Peyer's patch (tissue), 4 donors: ENCODE measurements around the gene PCSK1N. TPM values are rescaled to one million over a fixed set of nuclear protein-coding genes. Genes with fewer than 3 reads are reported as not detected.

Experiments used
- DNase-seq, 3 donors: peaks; one replicate each; pipeline ENCODE4 v3.0.0-alpha.2; 2017 to 2019
- H3K27ac ChIP-seq, 4 donors: fragments of 200-600 bp; sonication (generic); one replicate each; pipeline ENCODE4 v1.5.1; 2016 to 2019
- H3K27me3 ChIP-seq, 2 donors: fragments of 200-600 bp; sonication (generic); one replicate each; pipeline ENCODE4 v1.5.1; 2019
- H3K36me3 ChIP-seq, 3 donors: fragments of 200-600 bp; sonication (generic); one replicate each; pipeline ENCODE4 v1.5.1; 2016 to 2019
- H3K4me1 ChIP-seq, 4 donors: fragments of 200-600 bp; sonication (generic); one replicate each; pipeline ENCODE4 v1.5.1; 2016 to 2019
- H3K4me3 ChIP-seq, 4 donors: fragments of 200-600 bp; sonication (generic); 1 replicate in 3 of 4; 2 replicates in 1 of 4; pipeline ENCODE4 v1.5.1; 2016 to 2019; ENCODE audit warnings: mild to moderate bottlenecking in 1 of 4
- H3K9me3 ChIP-seq, 4 donors: fragments of 200-600 bp; sonication (generic); one replicate each; pipeline ENCODE4 v1.5.1; 2016 to 2019; ENCODE audit warnings: mild to moderate bottlenecking in 1 of 4
- POLR2A ChIP-seq, 2 donors: fragments of 450-650 bp; IDR thresholded peaks; one replicate each; pipeline ENCODE4 v1.5.1; 2017; ENCODE audit warnings: antibody characterized with exemption in 2 of 2, mild to moderate bottlenecking in 2 of 2, moderate library complexity in 2 of 2
- total RNA-seq, 4 donors: library from RNA; depleted of rRNA; stranded (reverse); fragments of >200 nt; gene quantifications; one replicate each; pipeline ENCODE4 v1.1.0, GENCODE V29; 2016
- TF ChIP-seq, protein P1 (sequence below), 6 experiments: fragments of 450-650 bp in 4 of 6; fragments of 200-600 bp in 2 of 6; sonication (generic) in 1 of 6; IDR thresholded peaks; one replicate each; pipeline ENCODE4 v1.5.1; 2017 to 2019; ENCODE audit warnings: antibody characterized with exemption in 6 of 6, mild to moderate bottlenecking in 3 of 6, moderate library complexity in 1 of 6

Gene PCSK1N
- total RNA-seq, 4 donors from 2014 or later: 19.0 to 49.2 (median 33.5) TPM; not detected in 1

DNA sequence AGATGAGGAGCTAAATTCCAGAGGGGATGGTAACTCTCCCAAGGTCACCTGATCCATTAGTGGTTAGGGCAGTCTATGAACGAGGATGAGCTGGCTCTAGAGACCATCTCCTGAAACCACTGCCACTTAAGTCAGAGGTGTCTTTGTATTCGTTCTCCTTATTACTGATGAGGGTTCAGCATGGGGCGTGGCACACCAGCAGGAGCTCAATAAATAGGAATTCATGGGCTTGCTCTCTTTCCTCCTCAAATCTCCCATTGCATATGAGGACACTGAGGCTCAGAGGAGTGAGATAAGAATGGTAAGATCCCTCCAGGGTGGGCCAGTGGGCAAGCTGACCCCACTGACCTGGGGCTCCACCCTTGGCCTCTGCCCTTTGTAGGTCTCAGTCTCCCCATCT lies 50.7 kb downstream of the PCSK1N start:
- H3K27ac ChIP-seq: no peak overlapping the region
- no peaks in the 10 kb centered on the region for H3K36me3 ChIP-seq
- TF ChIP-seq POLR2A (IDR thresholded peaks at IDR 0.05): no peak
- TF ChIP-seq, protein P1, sequence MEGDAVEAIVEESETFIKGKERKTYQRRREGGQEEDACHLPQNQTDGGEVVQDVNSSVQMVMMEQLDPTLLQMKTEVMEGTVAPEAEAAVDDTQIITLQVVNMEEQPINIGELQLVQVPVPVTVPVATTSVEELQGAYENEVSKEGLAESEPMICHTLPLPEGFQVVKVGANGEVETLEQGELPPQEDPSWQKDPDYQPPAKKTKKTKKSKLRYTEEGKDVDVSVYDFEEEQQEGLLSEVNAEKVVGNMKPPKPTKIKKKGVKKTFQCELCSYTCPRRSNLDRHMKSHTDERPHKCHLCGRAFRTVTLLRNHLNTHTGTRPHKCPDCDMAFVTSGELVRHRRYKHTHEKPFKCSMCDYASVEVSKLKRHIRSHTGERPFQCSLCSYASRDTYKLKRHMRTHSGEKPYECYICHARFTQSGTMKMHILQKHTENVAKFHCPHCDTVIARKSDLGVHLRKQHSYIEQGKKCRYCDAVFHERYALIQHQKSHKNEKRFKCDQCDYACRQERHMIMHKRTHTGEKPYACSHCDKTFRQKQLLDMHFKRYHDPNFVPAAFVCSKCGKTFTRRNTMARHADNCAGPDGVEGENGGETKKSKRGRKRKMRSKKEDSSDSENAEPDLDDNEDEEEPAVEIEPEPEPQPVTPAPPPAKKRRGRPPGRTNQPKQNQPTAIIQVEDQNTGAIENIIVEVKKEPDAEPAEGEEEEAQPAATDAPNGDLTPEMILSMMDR (IDR thresholded peaks at IDR 0.05): no peak
- H3K4me3 ChIP-seq: no peak overlapping the region
- no peak for DNase-seq
- no peaks in the 10 kb centered on the region for H3K4me1 ChIP-seq
- H3K27me3 ChIP-seq: no peaks in the 10 kb centered on the region
- H3K9me3 ChIP-seq: no peaks in the 10 kb centered on the region

DNA sequence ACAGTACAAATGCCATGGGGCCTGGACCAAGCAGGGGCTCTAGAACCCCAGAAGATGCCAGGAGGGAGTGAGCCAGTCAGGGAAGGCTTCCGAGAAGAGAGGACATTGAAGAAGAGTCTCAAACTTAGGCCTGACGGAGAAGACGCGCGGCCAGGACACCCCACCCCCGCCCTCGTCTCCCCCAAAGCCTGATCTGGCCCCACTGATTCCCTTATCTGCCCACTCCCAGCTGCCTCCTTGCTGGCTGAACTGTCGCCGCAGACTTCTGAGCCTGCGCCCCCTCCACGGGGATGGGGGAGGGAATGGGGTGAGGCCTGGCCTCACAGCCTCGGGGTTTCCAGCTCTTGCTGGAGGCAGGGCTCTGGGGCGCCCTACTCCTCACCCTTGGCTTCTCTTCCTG lies 52.6 kb downstream of the PCSK1N start:
- H3K27me3 ChIP-seq: no peaks in the 10 kb centered on the region
- no peak for DNase-seq
- no peaks in the 10 kb centered on the region for H3K36me3 ChIP-seq
- H3K27ac ChIP-seq: no peak overlapping the region
- no peaks in the 10 kb centered on the region for H3K9me3 ChIP-seq
- no peak overlapping the region for H3K4me3 ChIP-seq
- H3K4me1 ChIP-seq: no peaks in the 10 kb centered on the region
- TF ChIP-seq, protein P1 (IDR thresholded peaks at IDR 0.05): no peak
- TF ChIP-seq POLR2A (IDR thresholded peaks at IDR 0.05): no peak

DNA sequence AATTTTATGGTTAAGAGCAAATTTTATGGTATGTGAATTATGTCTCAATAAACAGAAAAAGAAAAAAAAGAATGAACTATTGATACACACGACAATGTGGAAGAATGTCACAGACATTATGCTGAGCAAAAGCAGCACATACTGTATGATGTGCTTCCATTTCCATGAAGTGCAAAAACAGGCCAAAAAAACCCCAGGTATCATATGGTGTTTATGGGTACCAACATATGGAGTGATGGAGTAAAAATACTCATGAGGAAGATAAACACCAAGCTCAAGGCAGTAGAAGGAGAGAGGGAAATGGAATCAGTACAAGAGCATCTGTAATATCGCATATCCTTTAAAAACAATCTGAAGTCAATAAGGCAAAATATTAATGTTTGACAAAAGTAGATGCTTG lies 53.2 kb downstream of the PCSK1N start:
- no peaks in the 10 kb centered on the region for H3K4me1 ChIP-seq
- TF ChIP-seq, protein P1 (IDR thresholded peaks at IDR 0.05): no peak
- no peak for TF ChIP-seq POLR2A (IDR thresholded peaks at IDR 0.05)
- DNase-seq: no peak
- H3K4me3 ChIP-seq: no peak overlapping the region
- H3K36me3 ChIP-seq: no peaks in the 10 kb centered on the region
- no peaks in the 10 kb centered on the region for H3K9me3 ChIP-seq
- no peaks in the 10 kb centered on the region for H3K27me3 ChIP-seq
- H3K27ac ChIP-seq: no peak overlapping the region

DNA sequence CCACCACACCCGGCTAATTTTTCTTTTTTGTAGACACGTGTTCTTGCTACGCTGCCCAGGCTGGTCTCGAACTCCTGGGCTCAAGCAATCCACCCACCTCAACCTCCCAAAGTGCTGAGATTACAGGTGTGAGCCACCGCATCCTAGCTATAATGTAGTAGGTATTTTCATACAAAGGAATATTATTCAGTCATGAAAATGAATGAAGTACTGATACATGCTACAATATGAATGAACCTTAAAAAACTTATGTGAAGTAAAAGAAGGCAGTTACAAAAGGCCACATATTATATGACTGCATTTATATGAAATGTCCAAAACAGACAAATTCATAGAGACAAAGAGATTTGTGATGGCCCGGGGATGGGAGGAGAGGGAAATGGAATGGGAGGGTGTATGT lies 53.7 kb downstream of the PCSK1N start:
- no peaks in the 10 kb centered on the region for H3K27me3 ChIP-seq
- no peak overlapping the region for H3K4me3 ChIP-seq
- no peaks in the 10 kb centered on the region for H3K4me1 ChIP-seq
- TF ChIP-seq, protein P1 (IDR thresholded peaks at IDR 0.05): no peak
- no peak for TF ChIP-seq POLR2A (IDR thresholded peaks at IDR 0.05)
- DNase-seq: no peak
- no peaks in the 10 kb centered on the region for H3K36me3 ChIP-seq
- no peaks in the 10 kb centered on the region for H3K9me3 ChIP-seq
- H3K27ac ChIP-seq: no peak overlapping the region

Other genes with a start within 250 kb of the PCSK1N start
- 100 to 1,000 TPM in 2 of 4 donors, 10 to 100 TPM in 2; 95.1 to 218 (median 107) TPM for gene WDR13, start 238.1 kb downstream of the PCSK1N start, total RNA-seq
- gene WAS, start 151.8 kb downstream of the PCSK1N start, total RNA-seq: 10 to 100 TPM in 1 of 4 donors, 1 to 10 TPM in 3; 3.5 to 45.4 (median 7.6) TPM
- 1 to 10 TPM; 2.5 to 7.4 (median 4.2) TPM for gene SUV39H1, start 138.9 kb downstream of the PCSK1N start, total RNA-seq
- gene GLOD5, start 73.9 kb downstream of the PCSK1N start, total RNA-seq: 10 to 100 TPM in 2 of 4 donors, not detected in 2; 15.2 to 15.3 TPM
- not detected for gene GATA1, start 49.0 kb downstream of the PCSK1N start, total RNA-seq
- gene HDAC6, start 33.5 kb downstream of the PCSK1N start, total RNA-seq: 100 to 1,000 TPM; 102 to 156 (median 134) TPM
- not detected for gene ERAS, start 9.1 kb downstream of the PCSK1N start, total RNA-seq
- 10 to 100 TPM; 33.8 to 67.9 (median 54.5) TPM for gene TIMM17B, start 62.2 kb upstream of the PCSK1N start, total RNA-seq
- 10 to 100 TPM; 63.3 to 86.6 (median 70.1) TPM for gene PQBP1, start 62.3 kb upstream of the PCSK1N start, total RNA-seq
- gene SLC35A2, start 76.0 kb upstream of the PCSK1N start, total RNA-seq: 10 to 100 TPM; 14.0 to 43.3 (median 21.5) TPM
- 10 to 100 TPM; 17.3 to 24.8 (median 19.1) TPM for gene PIM2, start 83.4 kb upstream of the PCSK1N start, total RNA-seq
- gene OTUD5, start 122.0 kb upstream of the PCSK1N start, total RNA-seq: 10 to 100 TPM; 49.7 to 79.2 (median 71.0) TPM
- 1 to 10 TPM in 3 of 4 donors, under 1 TPM in 1; 0.35 to 5.8 (median 1.7) TPM for gene KCND1, start 136.2 kb upstream of the PCSK1N start, total RNA-seq
- 100 to 1,000 TPM in 1 of 4 donors, 10 to 100 TPM in 3; 32.4 to 139 (median 70.9) TPM for gene GRIPAP1, start 166.7 kb upstream of the PCSK1N start, total RNA-seq
- 10 to 100 TPM; 25.6 to 36.3 (median 32.4) TPM for gene TFE3, start 207.7 kb upstream of the PCSK1N start, total RNA-seq
- gene CCDC120, start 223.4 kb upstream of the PCSK1N start, total RNA-seq: 10 to 100 TPM in 3 of 4 donors, not detected in 1; 13.8 to 39.1 (median 24.5) TPM
- 1 to 10 TPM; 2.8 to 9.8 (median 4.4) TPM for gene PRAF2, start 238.4 kb upstream of the PCSK1N start, total RNA-seq
- gene WDR45, start 244.3 kb upstream of the PCSK1N start, total RNA-seq: 100 to 1,000 TPM in 2 of 4 donors, 10 to 100 TPM in 2; 64.2 to 133 (median 86.9) TPM